Kidney epithelial cell (primary cell): ENCODE data around the gene MPRIP. TPM values are rescaled to one million over a fixed set of nuclear protein-coding genes. Genes with fewer than 3 reads are reported as not detected.

ENCODE experiments used
- DNase-seq: peaks from one replicate; pipeline ENCODE4 v3.0.0-alpha.2; 2010; ENCODE audit warnings: low read depth
- H3K27me3 ChIP-seq: 2 replicates; pipeline ENCODE4 v1.6.0; 2011; ENCODE audit warnings: low read length; ENCODE audit not compliant: control insufficient read depth, insufficient read depth
- H3K36me3 ChIP-seq: 2 replicates; pipeline ENCODE4 v1.5.1; 2011; ENCODE audit warnings: low read length; ENCODE audit not compliant: control insufficient read depth, insufficient read depth
- H3K4me3 ChIP-seq: 2 replicates; pipeline ENCODE4 v1.5.1; 2011; ENCODE audit warnings: low read depth, mild to moderate bottlenecking, control low read depth, low read length
- CTCF ChIP-seq: IDR thresholded peaks from 2 replicates; pipeline ENCODE4 v1.5.1; 2011; ENCODE audit warnings: mild to moderate bottlenecking, moderate library complexity, low read length, control low read depth, inconsistent platforms; ENCODE audit not compliant: insufficient read depth, poor library complexity, severe bottlenecking
- total RNA-seq: library from RNA; depleted of rRNA; stranded (reverse); fragments of >200 nt; gene quantifications from 2 replicates; pipeline ENCODE4 v1.2.3, GENCODE V29; 2015

MPRIP gene
- total RNA-seq, 1 donor from 2014 or later = 99.6 TPM

DNA sequence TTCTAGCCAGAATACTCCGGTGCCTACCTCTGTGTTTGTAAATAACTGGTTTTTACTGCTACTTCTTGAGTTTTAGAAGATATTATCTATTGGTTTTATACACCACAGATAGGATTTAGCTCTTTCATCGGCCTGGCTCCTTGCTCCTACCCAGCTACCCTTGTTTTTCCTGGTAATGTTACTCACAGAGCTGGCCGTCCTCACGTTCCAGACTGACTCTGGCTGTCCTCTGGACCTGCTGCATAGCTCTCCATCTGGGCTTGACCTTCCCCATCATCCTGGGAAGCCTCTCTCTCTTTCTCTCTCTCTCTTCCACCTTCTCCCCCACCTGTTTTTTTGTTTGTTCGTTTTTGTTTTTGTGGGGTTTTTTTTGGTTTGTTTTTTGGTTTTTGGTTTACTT is 51.5 kb downstream of the MPRIP start:
- H3K4me3 ChIP-seq = no peak overlapping the region
- H3K36me3 ChIP-seq = no peaks in the 10 kb centered on the region
- H3K27me3 ChIP-seq = no peaks in the 10 kb centered on the region
- no peak for DNase-seq
- no peak for TF ChIP-seq CTCF

GRCh38 chr17:17096438-17097178 is 54.4 kb downstream of the MPRIP start:
- no peak for TF ChIP-seq CTCF
- DNase-seq = no peak
- H3K4me3 ChIP-seq = no peak overlapping the region
- H3K36me3 ChIP-seq = no peaks in the 10 kb centered on the region
- H3K27me3 ChIP-seq = no peaks in the 10 kb centered on the region

DNA sequence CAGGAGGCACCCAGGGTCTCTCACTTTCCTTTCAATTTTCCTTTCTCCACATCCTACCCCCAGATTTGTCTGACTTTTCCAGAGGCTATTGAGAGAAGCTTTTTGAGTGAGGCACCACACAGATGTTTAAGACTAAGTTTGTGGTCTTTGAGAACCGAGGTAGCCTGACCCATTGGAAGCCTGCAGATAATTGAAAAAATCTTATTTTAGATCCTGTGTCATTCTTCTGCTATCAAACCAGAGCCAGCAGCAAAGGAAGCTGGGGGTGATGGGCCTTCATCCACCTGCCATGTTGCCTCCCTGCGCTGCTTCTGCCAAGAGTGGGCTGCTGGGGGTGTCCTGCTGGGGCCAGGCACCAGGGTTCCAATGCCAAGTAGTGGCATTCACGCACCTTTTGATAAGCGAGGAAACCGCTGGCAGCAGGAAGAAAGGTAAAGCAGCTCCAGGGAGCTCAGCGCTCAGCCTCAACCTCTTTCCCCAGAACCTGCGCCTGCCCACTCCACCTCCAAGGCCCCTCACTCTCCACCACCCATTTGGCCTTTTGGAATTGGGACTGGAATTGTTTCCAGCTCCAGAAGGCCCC is 55.6 kb downstream of the MPRIP start:
- Histone ChIP-seq H3K36me3 (no peaks in the 10 kb centered on the region), H3K27me3 (no peaks in the 10 kb centered on the region), H3K4me3 (no peak overlapping the region)
- no peak for DNase-seq
- TF ChIP-seq CTCF = no peak

DNA sequence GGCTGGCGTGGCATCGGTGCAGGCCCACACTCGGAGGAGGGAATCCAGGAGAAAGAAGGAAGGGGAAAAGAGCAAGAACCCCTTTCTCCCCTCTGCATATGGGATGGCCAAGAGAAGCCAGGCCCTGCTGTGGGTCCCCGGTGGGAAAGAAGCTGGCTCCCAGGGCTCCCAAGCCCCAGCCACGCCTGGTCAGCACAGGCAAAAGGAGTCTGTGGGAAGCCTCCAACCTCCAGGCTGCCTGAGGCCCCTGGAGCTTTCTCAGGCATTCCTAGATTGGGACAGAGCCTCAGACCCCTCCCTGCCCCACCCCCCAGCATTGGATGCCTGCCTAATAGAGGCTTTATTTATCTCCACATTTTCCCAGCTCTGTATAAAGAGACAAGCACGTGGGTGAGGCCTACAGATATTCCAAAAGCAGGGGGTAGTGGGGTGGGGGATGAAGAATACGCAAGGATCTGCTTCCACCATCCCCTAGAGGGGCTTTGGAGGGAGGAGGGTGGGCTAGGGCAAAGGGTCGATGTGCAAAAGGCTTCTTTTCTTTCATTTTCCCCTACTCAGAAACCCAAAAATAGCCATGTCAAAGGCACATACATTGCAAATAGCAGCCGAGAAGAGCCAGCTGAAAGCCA is 56.4 kb downstream of the MPRIP start:
- Histone ChIP-seq H3K36me3 (no peaks in the 10 kb centered on the region), H3K27me3 (no peaks in the 10 kb centered on the region), H3K4me3 (no peak overlapping the region)
- DNase-seq = no peak
- no peak for TF ChIP-seq CTCF

GRCh38 chr17:17102176-17102575 is 59.9 kb downstream of the MPRIP start:
- DNase-seq = no peak
- Histone ChIP-seq H3K27me3 (no peaks in the 10 kb centered on the region), H3K36me3 (no peaks in the 10 kb centered on the region), H3K4me3 (no peak overlapping the region)
- TF ChIP-seq CTCF = no peak
